PFSK-1 (cell line): Measurements from ENCODE around the gene GCNT3.

Source experiments
- FOXP2 ChIP-seq: optimal IDR thresholded peaks from 2 replicates; pipeline ENCODE3; 2011; ENCODE audit warnings: borderline replicate concordance, control low read depth, inconsistent platforms; ENCODE audit not compliant: insufficient read depth; ENCODE audit errors: extremely low read length, extremely low read depth
- POLR2AphosphoS5 ChIP-seq: IDR thresholded peaks from 2 replicates; pipeline ENCODE4 v1.6.1; 2012; ENCODE audit warnings: low read depth, mild to moderate bottlenecking, control low read depth, low read length, moderate library complexity
- SIN3A ChIP-seq: IDR thresholded peaks from 2 replicates; pipeline ENCODE4 v1.6.1; 2012; ENCODE audit warnings: mild to moderate bottlenecking, low read length, moderate library complexity, borderline replicate concordance; ENCODE audit not compliant: insufficient read depth
- TAF1 ChIP-seq: IDR thresholded peaks from 2 replicates; pipeline ENCODE4 v1.6.1; 2012; ENCODE audit warnings: low read length, control low read depth, borderline replicate concordance; ENCODE audit not compliant: insufficient read depth
- TF ChIP-seq, protein P1 (sequence below), 2 experiments: IDR thresholded peaks; 2 replicates each; pipeline versions ENCODE4 v1.6.1 to v1.8.0; 2011 to 2012; ENCODE audit warnings: low read depth in 2 of 2, low read length in 2 of 2, control low read depth in 1 of 2, inconsistent platforms in 1 of 2, mild to moderate bottlenecking in 1 of 2, moderate library complexity in 1 of 2; ENCODE audit not compliant: insufficient read depth in 1 of 2

GRCh38 chr15:59598461-59598860, 13.1 kb upstream of the GCNT3 start:
- TF ChIP-seq, protein P1, sequence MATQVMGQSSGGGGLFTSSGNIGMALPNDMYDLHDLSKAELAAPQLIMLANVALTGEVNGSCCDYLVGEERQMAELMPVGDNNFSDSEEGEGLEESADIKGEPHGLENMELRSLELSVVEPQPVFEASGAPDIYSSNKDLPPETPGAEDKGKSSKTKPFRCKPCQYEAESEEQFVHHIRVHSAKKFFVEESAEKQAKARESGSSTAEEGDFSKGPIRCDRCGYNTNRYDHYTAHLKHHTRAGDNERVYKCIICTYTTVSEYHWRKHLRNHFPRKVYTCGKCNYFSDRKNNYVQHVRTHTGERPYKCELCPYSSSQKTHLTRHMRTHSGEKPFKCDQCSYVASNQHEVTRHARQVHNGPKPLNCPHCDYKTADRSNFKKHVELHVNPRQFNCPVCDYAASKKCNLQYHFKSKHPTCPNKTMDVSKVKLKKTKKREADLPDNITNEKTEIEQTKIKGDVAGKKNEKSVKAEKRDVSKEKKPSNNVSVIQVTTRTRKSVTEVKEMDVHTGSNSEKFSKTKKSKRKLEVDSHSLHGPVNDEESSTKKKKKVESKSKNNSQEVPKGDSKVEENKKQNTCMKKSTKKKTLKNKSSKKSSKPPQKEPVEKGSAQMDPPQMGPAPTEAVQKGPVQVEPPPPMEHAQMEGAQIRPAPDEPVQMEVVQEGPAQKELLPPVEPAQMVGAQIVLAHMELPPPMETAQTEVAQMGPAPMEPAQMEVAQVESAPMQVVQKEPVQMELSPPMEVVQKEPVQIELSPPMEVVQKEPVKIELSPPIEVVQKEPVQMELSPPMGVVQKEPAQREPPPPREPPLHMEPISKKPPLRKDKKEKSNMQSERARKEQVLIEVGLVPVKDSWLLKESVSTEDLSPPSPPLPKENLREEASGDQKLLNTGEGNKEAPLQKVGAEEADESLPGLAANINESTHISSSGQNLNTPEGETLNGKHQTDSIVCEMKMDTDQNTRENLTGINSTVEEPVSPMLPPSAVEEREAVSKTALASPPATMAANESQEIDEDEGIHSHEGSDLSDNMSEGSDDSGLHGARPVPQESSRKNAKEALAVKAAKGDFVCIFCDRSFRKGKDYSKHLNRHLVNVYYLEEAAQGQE (IDR thresholded peaks at IDR 0.05; ENCODE audit: insufficient read depth in 1 of 2, low read depth in 2 of 2, low read length in 2 of 2): no peak
- TF ChIP-seq TAF1 (no peak), POLR2AphosphoS5 (no peak), SIN3A (no peak), FOXP2 (no peak)
